RWPE1 (cell line): ENCODE results near the gene TMEM190.

Source experiments
- CTCF ChIA-PET: fragments of 350-600 bp; sonication (Branson Sonifier 250); formaldehyde crosslinking; extraction: SDS; loops from one replicate; lab custom pipeline; 2021; lab: Yijun Ruan, JAX
- POLR2A ChIA-PET: fragments of 400-600 bp; formaldehyde crosslinking; extraction: SDS; loops from one replicate; lab custom pipeline; 2020; ENCODE audit warnings: antibody characterized with exemption; ENCODE audit not compliant: low non-redundant PET; lab: Yijun Ruan, JAX
- DNase-seq: peaks from one replicate; pipeline ENCODE4 v3.0.0; 2012; ENCODE audit warnings: low spot score
- H3K27ac ChIP-seq: fragments of 450-650 bp; 2 replicates; pipeline ENCODE4 v1.5.1; 2017
- CTCF ChIP-seq: fragments of 450-650 bp; conservative IDR thresholded peaks from 2 replicates; pipeline ENCODE4 v1.5.1; 2017; ENCODE audit warnings: low read depth, mild to moderate bottlenecking

Gene TMEM190

GRCh38 chr19:55424518-55424917 lies 47.9 kb downstream of the TMEM190 start:
- no peak overlapping the region for H3K27ac ChIP-seq
- ChIA-PET POLR2A (no interaction called here), CTCF (interaction anchor here (0.6 kb wide), 1 partner anchor 122 kb away, joined by 3 read pairs; no protein-coding TSS in a partner anchor)
- TF ChIP-seq CTCF = no peak
- no peak for DNase-seq

GRCh38 chr19:55426042-55426441 lies 49.4 kb downstream of the TMEM190 start:
- CTCF ChIA-PET = no interaction called here
- POLR2A ChIA-PET = no interaction called here
- no peak overlapping the region for H3K27ac ChIP-seq
- TF ChIP-seq CTCF = no peak
- no peak for DNase-seq
